CD4-positive, alpha-beta T cell (primary cell): ENCODE results near the gene CNNM2. TPM values are rescaled to one million over a fixed set of nuclear protein-coding genes. Genes with fewer than 3 reads are reported as not detected.

Experiments used
- ATAC-seq: fragments of 200-7000 bp; cut with Tn5 transposase; one replicate; pipeline ENCODE4 v1.10.0; 2022; ENCODE audit warnings: mild to moderate bottlenecking; ENCODE audit not compliant: poor library complexity
- CTCF ChIA-PET: fragments of 350-600 bp; sonication (Branson Sonifier 250); formaldehyde crosslinking; loops from one replicate; lab custom pipeline; 2021; ENCODE audit warnings: antibody characterized with exemption, inconsistent platforms; lab: Charles Lee
- POLR2A ChIA-PET: fragments of 350-600 bp; sonication (Branson Sonifier 250); formaldehyde crosslinking; loops from one replicate; lab custom pipeline; 2021; ENCODE audit warnings: antibody characterized with exemption, inconsistent platforms; lab: Charles Lee
- DNase-seq, 14 experiments: peaks; one replicate each; pipeline ENCODE4 v3.0.0-alpha.2; 2013 to 2020; ENCODE audit warnings: mixed read lengths in 2 of 14
- H3K27ac ChIP-seq, 2 donors: one replicate each; pipeline versions ENCODE4 v1.5.1 to v1.7.0; 2013; ENCODE audit warnings: low read length in 2 of 2, low read depth in 1 of 2, mild to moderate bottlenecking in 1 of 2
- H3K27me3 ChIP-seq, 2 experiments: 1 replicate in 1 of 2; 2 replicates in 1 of 2; pipeline versions ENCODE4 v1.6.1 to v1.7.0; 2013; ENCODE audit warnings: low read length in 2 of 2, control low read depth in 1 of 2, mild to moderate bottlenecking in 1 of 2, moderate library complexity in 1 of 2; ENCODE audit not compliant: insufficient read depth in 2 of 2, control insufficient read depth in 1 of 2
- H3K36me3 ChIP-seq: one replicate; pipeline ENCODE4 v1.6.1; 2013; ENCODE audit warnings: low read length, control low read depth; ENCODE audit not compliant: insufficient read depth
- H3K4me1 ChIP-seq: one replicate; pipeline ENCODE4 v1.6.1; 2013; ENCODE audit warnings: low read length, control low read depth; ENCODE audit not compliant: insufficient read depth
- H3K4me3 ChIP-seq: one replicate; pipeline ENCODE4 v1.5.1; 2013; ENCODE audit warnings: mild to moderate bottlenecking, low read length, moderate library complexity
- H3K9me3 ChIP-seq, 2 experiments: 1 replicate in 1 of 2; 2 replicates in 1 of 2; pipeline versions ENCODE4 v1.6.1 to v1.7.0; 2013; ENCODE audit warnings: low read length in 2 of 2, mild to moderate bottlenecking in 2 of 2, control low read depth in 1 of 2, moderate library complexity in 1 of 2; ENCODE audit not compliant: control insufficient read depth in 1 of 2, insufficient read depth in 1 of 2
- H3K27ac Mint-ChIP-seq: one replicate; pipeline ENCODE4 v1.8.0; 2020; ENCODE audit warnings: mixed read lengths
- H3K27me3 Mint-ChIP-seq: one replicate; pipeline ENCODE4 v1.8.0; 2021; ENCODE audit warnings: mixed read lengths
- H3K36me3 Mint-ChIP-seq: one replicate; pipeline ENCODE4 v1.8.0; 2021; ENCODE audit warnings: low read depth, mixed read lengths
- H3K4me1 Mint-ChIP-seq: one replicate; pipeline ENCODE4 v1.8.0; 2021; ENCODE audit warnings: low read depth, mixed read lengths
- H3K4me3 Mint-ChIP-seq: one replicate; pipeline ENCODE4 v1.8.0; 2020; ENCODE audit warnings: mild to moderate bottlenecking, mixed read lengths
- H3K9me3 Mint-ChIP-seq: one replicate; pipeline ENCODE4 v1.8.0; 2020; ENCODE audit warnings: mixed read lengths
- intact Hi-C, 2 experiments: fragments of 100-400 bp; cut with DNase I in 1 of 2; cut with micrococcal nuclease in 1 of 2; formaldehyde crosslinking; loops; one replicate each; pipeline versions ENCODE4 v1.15.1 to v1.9.0; 2023 to 2025; cut with DNase I, micrococcal nuclease
- total RNA-seq, 174 experiments: library from RNA in 2 of 174; stranded (reverse) in 2 of 174; gene quantifications; one replicate each; pipeline ENCODE4 v1.2.3 and lab custom pipeline; 2021 to 2026
- TF ChIP-seq, protein P1 (sequence below): fragments of 200-600 bp; IDR thresholded peaks from one replicate; pipeline ENCODE4 v1.8.0; 2022; ENCODE audit warnings: antibody characterized with exemption, mild to moderate bottlenecking

Gene CNNM2
- total RNA-seq, 2 experiments from 2014 or later: 8.4 to 8.9 TPM

DNA sequence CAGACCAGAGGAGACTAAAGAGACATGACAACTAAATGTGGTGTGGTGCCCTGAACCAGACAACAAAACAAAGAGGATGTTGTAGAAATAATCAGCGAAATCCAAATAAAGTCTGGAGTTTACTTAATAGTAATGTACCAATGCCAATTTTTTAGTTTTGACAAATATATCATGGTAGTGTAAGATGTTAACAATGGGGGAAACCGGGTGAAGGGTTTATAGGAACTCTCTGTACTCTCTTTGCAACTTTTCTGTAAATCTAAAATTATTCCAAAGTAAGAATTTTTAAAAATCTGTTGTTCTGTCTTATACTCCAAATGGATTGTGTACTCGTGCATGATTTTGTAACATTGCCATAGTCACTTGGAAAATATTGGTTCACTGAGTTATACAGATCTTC is 129.3 kb downstream of the CNNM2 start:
- no peaks in the 10 kb centered on the region for H3K4me1 Mint-ChIP-seq
- DNase-seq (no peak), ATAC-seq (no peak)
- CTCF ChIA-PET: no interaction called here
- Histone ChIP-seq H3K9me3 (no peaks in the 10 kb centered on the region), H3K4me3 (no peak overlapping the region), H3K27ac (no peak overlapping the region), H3K27me3 (no peaks in the 10 kb centered on the region), H3K4me1 (no peaks in the 10 kb centered on the region), H3K36me3 (no peaks in the 10 kb centered on the region)
- H3K9me3 Mint-ChIP-seq: no peaks in the 10 kb centered on the region
- no peaks in the 10 kb centered on the region for H3K27me3 Mint-ChIP-seq
- TF ChIP-seq, protein P1, sequence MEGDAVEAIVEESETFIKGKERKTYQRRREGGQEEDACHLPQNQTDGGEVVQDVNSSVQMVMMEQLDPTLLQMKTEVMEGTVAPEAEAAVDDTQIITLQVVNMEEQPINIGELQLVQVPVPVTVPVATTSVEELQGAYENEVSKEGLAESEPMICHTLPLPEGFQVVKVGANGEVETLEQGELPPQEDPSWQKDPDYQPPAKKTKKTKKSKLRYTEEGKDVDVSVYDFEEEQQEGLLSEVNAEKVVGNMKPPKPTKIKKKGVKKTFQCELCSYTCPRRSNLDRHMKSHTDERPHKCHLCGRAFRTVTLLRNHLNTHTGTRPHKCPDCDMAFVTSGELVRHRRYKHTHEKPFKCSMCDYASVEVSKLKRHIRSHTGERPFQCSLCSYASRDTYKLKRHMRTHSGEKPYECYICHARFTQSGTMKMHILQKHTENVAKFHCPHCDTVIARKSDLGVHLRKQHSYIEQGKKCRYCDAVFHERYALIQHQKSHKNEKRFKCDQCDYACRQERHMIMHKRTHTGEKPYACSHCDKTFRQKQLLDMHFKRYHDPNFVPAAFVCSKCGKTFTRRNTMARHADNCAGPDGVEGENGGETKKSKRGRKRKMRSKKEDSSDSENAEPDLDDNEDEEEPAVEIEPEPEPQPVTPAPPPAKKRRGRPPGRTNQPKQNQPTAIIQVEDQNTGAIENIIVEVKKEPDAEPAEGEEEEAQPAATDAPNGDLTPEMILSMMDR: no peak
- H3K27ac Mint-ChIP-seq: no peak overlapping the region
- no peak overlapping the region for H3K4me3 Mint-ChIP-seq
- POLR2A ChIA-PET: no interaction called here
- intact Hi-C loops: no loop called here
- H3K36me3 Mint-ChIP-seq: peaks cover 6% of the 10 kb centered on the region

GRCh38 chr10:103049237-103049636 is 131.1 kb downstream of the CNNM2 start:
- ChIA-PET CTCF (no interaction called here), POLR2A (no interaction called here)
- TF ChIP-seq, protein P1: no peak
- H3K36me3 Mint-ChIP-seq: peaks cover 9% of the 10 kb centered on the region
- H3K27ac Mint-ChIP-seq: no peak overlapping the region
- Histone ChIP-seq H3K9me3 (no peaks in the 10 kb centered on the region), H3K27ac (no peak overlapping the region), H3K27me3 (no peaks in the 10 kb centered on the region), H3K36me3 (no peaks in the 10 kb centered on the region), H3K4me3 (no peak overlapping the region), H3K4me1 (peaks cover 14% of the 10 kb centered on the region)
- no peak for ATAC-seq
- H3K4me1 Mint-ChIP-seq: peaks cover 9% of the 10 kb centered on the region
- no peak for DNase-seq
- no peaks in the 10 kb centered on the region for H3K9me3 Mint-ChIP-seq
- H3K4me3 Mint-ChIP-seq: no peak overlapping the region
- intact Hi-C loops: no loop called here
- H3K27me3 Mint-ChIP-seq: no peaks in the 10 kb centered on the region

GRCh38 chr10:103053659-103054581 is 135.8 kb downstream of the CNNM2 start:
- Mint-ChIP-seq H3K36me3 (peaks cover 24% of the 10 kb centered on the region), H3K4me1 (peaks cover 15% of the 10 kb centered on the region), H3K27ac (peak overlapping the region; percentile 75), H3K4me3 (peak overlapping the region; percentile 78), H3K9me3 (no peaks in the 10 kb centered on the region), H3K27me3 (no peaks in the 10 kb centered on the region)
- POLR2A ChIA-PET: interaction anchor here (1.5 kb wide), 1 partner anchor 136 kb away, joined by 5 read pairs; the partner anchor contains the start of gene CNNM2
- peak overlapping the region; percentile 29 to 74 for H3K27ac ChIP-seq
- H3K9me3 ChIP-seq: no peaks in the 10 kb centered on the region
- H3K4me1 ChIP-seq: peaks cover 23% of the 10 kb centered on the region
- peak overlapping the region; percentile 52 for H3K4me3 ChIP-seq
- ATAC-seq (peak; percentile 95), DNase-seq (peak; percentile 10 to 82 (median 34))
- no peaks in the 10 kb centered on the region for H3K36me3 ChIP-seq
- intact Hi-C loops: loop anchor here in 1 of 2 experiments (5.0 kb wide), 1 partner anchor 137 kb away; the partner anchor contains the start of gene CNNM2
- CTCF ChIA-PET: no interaction called here
- H3K27me3 ChIP-seq: no peaks in the 10 kb centered on the region
- TF ChIP-seq, protein P1: no peak
